ENCODE measurements around the gene MBNL2. TPM values are rescaled to one million over a fixed set of nuclear protein-coding genes. Genes with fewer than 3 reads are reported as not detected.

Gene MBNL2
- total and polyA plus RNA-seq, 4 donors = 13.3 to 108 (median 39.3) TPM

DNA sequence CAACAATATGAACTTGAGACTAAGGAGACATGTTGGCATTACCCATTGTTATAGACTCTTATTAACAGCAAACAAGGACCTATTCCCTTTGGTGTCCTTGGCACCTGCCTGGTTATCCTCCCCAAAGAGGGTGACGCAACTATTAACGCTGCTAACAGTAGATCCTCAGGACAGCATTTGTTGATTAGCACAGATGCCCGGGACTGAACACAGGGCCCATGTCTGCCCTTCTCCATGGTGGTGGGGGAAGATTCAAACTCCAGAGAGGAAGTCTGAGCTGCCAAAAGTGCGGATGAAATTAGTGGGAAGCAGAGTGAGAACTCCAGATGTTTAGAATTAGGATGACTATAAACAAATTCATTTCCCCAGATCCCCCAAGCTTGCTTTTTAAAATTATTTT is 110.6 kb downstream of the MBNL2 start:
- Histone ChIP-seq H3K4me3 (no peak overlapping the region), H3K27ac (ENCODE audit: low read depth in 1 of 2, low read length in 1 of 2) (no peak overlapping the region), H3K4me1 (ENCODE audit: control insufficient read depth in 5 of 5, insufficient read depth in 5 of 5, low read length in 5 of 5) (peaks cover 12 to 63% (median 27%) of the 10 kb centered on the region in 5 donors), H3K36me3 (ENCODE audit: control insufficient read depth in 4 of 4, insufficient read depth in 4 of 4, low read length in 4 of 4) (peaks cover 0 to 26% (median 12%) of the 10 kb centered on the region in 4 donors), H3K27me3 (ENCODE audit: control insufficient read depth in 3 of 3, insufficient read depth in 3 of 3, low read length in 2 of 3) (no peaks in the 10 kb centered on the region), H3K9ac (ENCODE audit: insufficient read depth in 1 of 2, low read length in 2 of 2) (no peak overlapping the region), H3K9me3 (ENCODE audit: control insufficient read depth in 4 of 4, insufficient read depth in 3 of 4, low read length in 3 of 4) (no peaks in the 10 kb centered on the region)
- WGBS, 2 donors = 64 to 81% methylated on average over 4 of the region's 4 CpGs
- no peak for ATAC-seq (ENCODE audit: insufficient read depth, low FRiP score)
- DNase-seq = peak in 2 of 3 donors; percentile 56 to 63
- TF ChIP-seq, protein P1, sequence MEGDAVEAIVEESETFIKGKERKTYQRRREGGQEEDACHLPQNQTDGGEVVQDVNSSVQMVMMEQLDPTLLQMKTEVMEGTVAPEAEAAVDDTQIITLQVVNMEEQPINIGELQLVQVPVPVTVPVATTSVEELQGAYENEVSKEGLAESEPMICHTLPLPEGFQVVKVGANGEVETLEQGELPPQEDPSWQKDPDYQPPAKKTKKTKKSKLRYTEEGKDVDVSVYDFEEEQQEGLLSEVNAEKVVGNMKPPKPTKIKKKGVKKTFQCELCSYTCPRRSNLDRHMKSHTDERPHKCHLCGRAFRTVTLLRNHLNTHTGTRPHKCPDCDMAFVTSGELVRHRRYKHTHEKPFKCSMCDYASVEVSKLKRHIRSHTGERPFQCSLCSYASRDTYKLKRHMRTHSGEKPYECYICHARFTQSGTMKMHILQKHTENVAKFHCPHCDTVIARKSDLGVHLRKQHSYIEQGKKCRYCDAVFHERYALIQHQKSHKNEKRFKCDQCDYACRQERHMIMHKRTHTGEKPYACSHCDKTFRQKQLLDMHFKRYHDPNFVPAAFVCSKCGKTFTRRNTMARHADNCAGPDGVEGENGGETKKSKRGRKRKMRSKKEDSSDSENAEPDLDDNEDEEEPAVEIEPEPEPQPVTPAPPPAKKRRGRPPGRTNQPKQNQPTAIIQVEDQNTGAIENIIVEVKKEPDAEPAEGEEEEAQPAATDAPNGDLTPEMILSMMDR (IDR thresholded peaks at IDR 0.05; ENCODE audit: control extremely low read depth, extremely low read depth) = no peak

DNA sequence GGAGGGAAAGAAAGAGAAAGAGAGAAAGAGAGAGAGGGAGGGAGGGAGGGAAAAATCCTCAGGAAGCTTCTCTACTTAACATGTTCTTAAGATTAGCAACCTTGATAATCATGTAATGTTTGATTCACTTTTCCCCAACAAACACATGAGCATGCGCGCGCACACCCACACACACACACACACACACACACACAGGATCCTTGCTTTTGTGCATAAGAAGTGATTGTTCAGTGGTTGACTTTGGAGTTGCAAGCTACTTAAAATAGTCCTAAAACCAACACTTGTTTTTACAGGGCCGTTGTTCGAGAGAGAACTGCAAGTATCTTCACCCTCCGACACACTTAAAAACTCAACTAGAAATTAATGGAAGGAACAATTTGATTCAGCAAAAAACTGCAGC is 111.8 kb downstream of the MBNL2 start:
- no peaks in the 10 kb centered on the region for H3K27me3 ChIP-seq (ENCODE audit: control insufficient read depth in 3 of 3, insufficient read depth in 3 of 3, low read length in 2 of 3)
- H3K4me1 ChIP-seq (ENCODE audit: control insufficient read depth in 5 of 5, insufficient read depth in 5 of 5, low read length in 5 of 5) = peaks cover 11 to 63% (median 27%) of the 10 kb centered on the region in 5 donors
- H3K9me3 ChIP-seq (ENCODE audit: control insufficient read depth in 4 of 4, insufficient read depth in 3 of 4, low read length in 3 of 4) = no peaks in the 10 kb centered on the region
- DNase-seq = peak in 1 of 3 donors; percentile 56
- H3K9ac ChIP-seq (ENCODE audit: insufficient read depth in 1 of 2, low read length in 2 of 2) = no peak overlapping the region
- H3K36me3 ChIP-seq (ENCODE audit: control insufficient read depth in 4 of 4, insufficient read depth in 4 of 4, low read length in 4 of 4) = peaks cover 0 to 38% (median 20%) of the 10 kb centered on the region in 4 donors
- TF ChIP-seq, protein P1 (IDR thresholded peaks at IDR 0.05; ENCODE audit: control extremely low read depth, extremely low read depth) = no peak
- no peak for ATAC-seq (ENCODE audit: insufficient read depth, low FRiP score)
- H3K27ac ChIP-seq (ENCODE audit: low read depth in 1 of 2, low read length in 1 of 2) = no peak overlapping the region
- H3K4me3 ChIP-seq = no peak overlapping the region
- WGBS, 2 donors = 71 to 83% methylated on average over 6 of the region's 6 CpGs

DNA sequence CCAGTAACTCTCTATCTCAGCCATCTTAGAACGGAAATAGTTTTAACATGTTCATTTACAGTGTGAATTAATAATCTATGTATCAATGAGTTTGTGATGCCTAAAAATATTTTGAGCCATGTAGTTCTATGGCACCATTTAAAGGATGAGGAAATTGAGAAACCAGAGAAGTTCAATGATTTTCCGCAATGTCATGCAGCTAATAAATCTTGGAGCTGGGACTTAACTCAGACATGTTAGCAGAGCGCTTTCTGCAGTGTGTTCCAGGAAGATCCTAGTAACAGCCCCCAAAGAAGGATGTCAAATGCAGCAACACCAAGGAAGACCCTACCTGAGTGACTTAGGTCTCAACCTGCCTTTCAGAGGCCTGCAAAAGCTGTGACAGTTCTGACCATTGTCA is 112.6 kb downstream of the MBNL2 start:
- peaks cover 0 to 38% (median 20%) of the 10 kb centered on the region in 4 donors for H3K36me3 ChIP-seq (ENCODE audit: control insufficient read depth in 4 of 4, insufficient read depth in 4 of 4, low read length in 4 of 4)
- peaks cover 14 to 62% (median 27%) of the 10 kb centered on the region in 5 donors for H3K4me1 ChIP-seq (ENCODE audit: control insufficient read depth in 5 of 5, insufficient read depth in 5 of 5, low read length in 5 of 5)
- no peak overlapping the region for H3K4me3 ChIP-seq
- H3K27me3 ChIP-seq (ENCODE audit: control insufficient read depth in 3 of 3, insufficient read depth in 3 of 3, low read length in 2 of 3) = no peaks in the 10 kb centered on the region
- no peak for ATAC-seq (ENCODE audit: insufficient read depth, low FRiP score)
- H3K27ac ChIP-seq (ENCODE audit: low read depth in 1 of 2, low read length in 1 of 2) = no peak overlapping the region
- peak in 1 of 3 donors; percentile 58 for DNase-seq
- WGBS, 2 donors = 92 to 95% methylated on average over 3 of the region's 3 CpGs
- H3K9me3 ChIP-seq (ENCODE audit: control insufficient read depth in 4 of 4, insufficient read depth in 3 of 4, low read length in 3 of 4) = no peaks in the 10 kb centered on the region
- H3K9ac ChIP-seq (ENCODE audit: insufficient read depth in 1 of 2, low read length in 2 of 2) = no peak overlapping the region
- TF ChIP-seq, protein P1 (IDR thresholded peaks at IDR 0.05; ENCODE audit: control extremely low read depth, extremely low read depth) = no peak
